GM23338 (cell line): ENCODE results near the gene PLPPR2. TPM values are rescaled to one million over a fixed set of nuclear protein-coding genes. Genes with fewer than 3 reads are reported as not detected.

Source experiments
- ATAC-seq: fragments of 200-7000 bp; cut with Tn5 transposase; 3 replicates; pipeline ENCODE4 v1.9.1; 2020
- DNase-seq: peaks from one replicate; pipeline ENCODE4 v3.0.0-alpha.2; 2015; ENCODE audit warnings: low spot score
- H2AFZ ChIP-seq: fragments of 200-600 bp; sonication (generic); 2 replicates; pipeline ENCODE4 v1.8.0; 2016; ENCODE audit warnings: antibody characterized with exemption, mild to moderate bottlenecking, moderate library complexity
- H3F3A ChIP-seq: fragments of 200-600 bp; sonication (generic); replicated peaks from 2 replicates; pipeline ENCODE4 v1.8.0; 2017; ENCODE audit warnings: antibody characterized with exemption, mixed run types, low read depth
- H3K27ac ChIP-seq: fragments of 200-600 bp; sonication (generic); 2 replicates; pipeline ENCODE4 v1.6.1; 2016; ENCODE audit warnings: low read depth
- H3K27me3 ChIP-seq: fragments of 200-600 bp; sonication (generic); 2 replicates; pipeline ENCODE4 v1.8.0; 2016; ENCODE audit warnings: mild to moderate bottlenecking, mixed run types, moderate library complexity; ENCODE audit not compliant: insufficient read depth
- H3K36me3 ChIP-seq: fragments of 200-600 bp; sonication (generic); 2 replicates; pipeline ENCODE4 v1.8.0; 2016; ENCODE audit warnings: mild to moderate bottlenecking; ENCODE audit not compliant: insufficient read depth
- H3K4me1 ChIP-seq: fragments of 200-600 bp; sonication (generic); 2 replicates; pipeline ENCODE4 v1.8.0; 2016; ENCODE audit warnings: mild to moderate bottlenecking, moderate library complexity; ENCODE audit not compliant: insufficient read depth
- H3K4me2 ChIP-seq: fragments of 200-600 bp; sonication (generic); 2 replicates; pipeline ENCODE4 v1.7.1; 2017; ENCODE audit warnings: mixed run types
- H3K4me3 ChIP-seq: fragments of 200-600 bp; sonication (generic); 2 replicates; pipeline ENCODE4 v1.6.1; 2016; ENCODE audit warnings: mixed run types
- H3K79me2 ChIP-seq: fragments of 200-600 bp; sonication (generic); replicated peaks from 2 replicates; pipeline ENCODE4 v1.8.0; 2017; ENCODE audit warnings: mild to moderate bottlenecking; ENCODE audit not compliant: insufficient read depth
- H3K9me2 ChIP-seq: fragments of 200-600 bp; sonication (generic); 2 replicates; pipeline ENCODE4 v1.8.0; 2017; ENCODE audit not compliant: insufficient read depth
- H4K20me1 ChIP-seq: fragments of 200-600 bp; sonication (generic); replicated peaks from 2 replicates; pipeline ENCODE4 v1.8.0; 2017; ENCODE audit warnings: mild to moderate bottlenecking; ENCODE audit not compliant: insufficient read depth
- H3K27ac Mint-ChIP-seq: 2 replicates; pipeline ENCODE4 v1.8.0; 2020; ENCODE audit warnings: inconsistent platforms, mild to moderate bottlenecking, moderate library complexity, mixed read lengths
- H3K27me3 Mint-ChIP-seq: 3 replicates; pipeline ENCODE4 v1.8.0; 2022; ENCODE audit warnings: low read depth, mild to moderate bottlenecking, moderate library complexity, mixed read lengths, inconsistent platforms; ENCODE audit not compliant: insufficient read depth, poor library complexity
- H3K36me3 Mint-ChIP-seq: 3 replicates; pipeline ENCODE4 v1.8.0; 2021; ENCODE audit warnings: low read depth, mild to moderate bottlenecking, inconsistent platforms, moderate library complexity, mixed read lengths
- H3K4me1 Mint-ChIP-seq: 3 replicates; pipeline ENCODE4 v1.8.0; 2020; ENCODE audit warnings: mild to moderate bottlenecking, inconsistent platforms, mixed read lengths
- H3K4me3 Mint-ChIP-seq: 3 replicates; pipeline ENCODE4 v1.8.0; 2021; ENCODE audit warnings: moderate library complexity, mild to moderate bottlenecking, inconsistent platforms, mixed read lengths
- H3K9me3 Mint-ChIP-seq: 3 replicates; pipeline ENCODE4 v1.8.0; 2020; ENCODE audit warnings: moderate library complexity, mild to moderate bottlenecking, inconsistent platforms, mixed read lengths
- CREB1 ChIP-seq: fragments of 250-450 bp; sonication (Bioruptor Pico); IDR thresholded peaks from 2 replicates; pipeline ENCODE4 v1.5.0; 2020; ENCODE audit warnings: low read depth, mild to moderate bottlenecking, moderate library complexity
- EZH2 ChIP-seq: fragments of 200-600 bp; sonication (generic); IDR thresholded peaks from one replicate; pipeline ENCODE4 v1.8.0; 2017; ENCODE audit warnings: antibody characterized with exemption, mild to moderate bottlenecking, low read depth; ENCODE audit not compliant: unreplicated experiment
- EZH2phosphoT487 ChIP-seq: fragments of 200-600 bp; sonication (generic); IDR thresholded peaks from one replicate; pipeline ENCODE4 v1.8.1; 2018; ENCODE audit warnings: antibody characterized with exemption; ENCODE audit not compliant: unreplicated experiment
- JUNB ChIP-seq: IDR thresholded peaks from one replicate; pipeline ENCODE4 v1.6.1; 2016; ENCODE audit warnings: antibody characterized with exemption; ENCODE audit not compliant: unreplicated experiment
- POLR2AphosphoS5 ChIP-seq: IDR thresholded peaks from 2 replicates; pipeline ENCODE4 v1.6.1; 2016; ENCODE audit warnings: antibody characterized with exemption, low read depth
- STAT1 ChIP-seq: IDR thresholded peaks from one replicate; pipeline ENCODE4 v1.6.1; 2016; ENCODE audit warnings: antibody characterized with exemption; ENCODE audit not compliant: unreplicated experiment
- ZNF114 ChIP-seq: fragments of 250-450 bp; sonication (Bioruptor Pico); IDR thresholded peaks from 2 replicates; pipeline ENCODE4 v1.5.0; 2020; ENCODE audit warnings: mild to moderate bottlenecking, moderate library complexity
- polyA plus RNA-seq: library from polyadenylated mRNA; unstranded; fragments of >200 nt; fragmentation: Nextera tagmentation; extraction: Ambion mirVana; gene quantifications from 2 replicates; pipeline ENCODE4 v1.2.1, GENCODE V29; 2016
- total RNA-seq: library from RNA; depleted of rRNA; stranded (reverse); fragments of >200 nt; shearing (Covaris generic); gene quantifications from 2 replicates; pipeline ENCODE4 v1.2.3, GENCODE V29; 2014
- TF ChIP-seq, protein P1 (sequence below): fragments of 250-450 bp; sonication (Bioruptor Pico); IDR thresholded peaks from 2 replicates; pipeline ENCODE4 v1.5.0; 2020; ENCODE audit warnings: mild to moderate bottlenecking, moderate library complexity
- TF ChIP-seq, protein P2 (sequence below), 2 experiments: fragments of 200-600 bp in 1 of 2; sonication (generic) in 1 of 2; conservative IDR thresholded peaks; 2 replicates each; pipeline versions ENCODE4 v1.5.1 to v1.6.1; 2016 to 2017; ENCODE audit warnings: antibody characterized with exemption in 2 of 2, low read depth in 2 of 2, mild to moderate bottlenecking in 2 of 2, moderate library complexity in 1 of 2
- TF ChIP-seq, protein P3 (sequence below): IDR thresholded peaks from 2 replicates; pipeline ENCODE4 v1.6.1; 2016; ENCODE audit warnings: antibody characterized with exemption

PLPPR2 gene
- total and polyA plus RNA-seq, 2 experiments from 2014 or later = 9.0 to 12.0 TPM

DNA sequence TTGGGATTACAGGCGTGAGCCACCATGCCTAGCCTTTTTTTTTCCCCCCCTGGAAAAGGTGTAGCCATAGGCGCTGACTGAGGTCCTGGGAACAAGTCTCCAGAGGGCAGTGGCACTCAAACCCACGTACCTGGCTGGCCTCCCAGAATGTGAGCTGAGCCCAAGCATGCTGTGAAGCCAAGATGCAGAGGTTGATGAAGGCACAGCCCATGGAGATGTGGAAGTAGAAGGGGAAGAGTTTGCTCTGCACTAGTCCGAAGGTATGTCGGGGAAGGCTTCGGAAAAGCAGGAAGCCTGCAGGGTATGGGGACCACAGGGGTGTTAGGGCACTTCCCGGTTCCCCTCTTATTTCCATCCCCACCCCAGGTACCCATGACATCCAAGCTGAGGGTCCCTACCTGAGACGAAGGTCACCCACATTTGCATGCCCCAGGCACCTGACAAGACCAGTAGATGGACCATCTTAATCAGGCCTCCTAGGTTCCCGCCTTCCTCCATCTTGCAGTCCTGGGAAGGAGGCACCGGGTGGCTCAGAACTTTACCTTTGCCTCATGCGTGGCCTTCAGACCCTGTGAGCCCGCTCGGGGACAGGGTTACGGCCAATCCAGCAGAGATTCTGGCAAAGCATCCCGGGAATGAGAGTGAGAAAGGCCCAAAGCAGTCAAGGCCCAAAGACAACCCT lies 10.0 kb upstream of the PLPPR2 start (continued):
- TF ChIP-seq, protein P1, sequence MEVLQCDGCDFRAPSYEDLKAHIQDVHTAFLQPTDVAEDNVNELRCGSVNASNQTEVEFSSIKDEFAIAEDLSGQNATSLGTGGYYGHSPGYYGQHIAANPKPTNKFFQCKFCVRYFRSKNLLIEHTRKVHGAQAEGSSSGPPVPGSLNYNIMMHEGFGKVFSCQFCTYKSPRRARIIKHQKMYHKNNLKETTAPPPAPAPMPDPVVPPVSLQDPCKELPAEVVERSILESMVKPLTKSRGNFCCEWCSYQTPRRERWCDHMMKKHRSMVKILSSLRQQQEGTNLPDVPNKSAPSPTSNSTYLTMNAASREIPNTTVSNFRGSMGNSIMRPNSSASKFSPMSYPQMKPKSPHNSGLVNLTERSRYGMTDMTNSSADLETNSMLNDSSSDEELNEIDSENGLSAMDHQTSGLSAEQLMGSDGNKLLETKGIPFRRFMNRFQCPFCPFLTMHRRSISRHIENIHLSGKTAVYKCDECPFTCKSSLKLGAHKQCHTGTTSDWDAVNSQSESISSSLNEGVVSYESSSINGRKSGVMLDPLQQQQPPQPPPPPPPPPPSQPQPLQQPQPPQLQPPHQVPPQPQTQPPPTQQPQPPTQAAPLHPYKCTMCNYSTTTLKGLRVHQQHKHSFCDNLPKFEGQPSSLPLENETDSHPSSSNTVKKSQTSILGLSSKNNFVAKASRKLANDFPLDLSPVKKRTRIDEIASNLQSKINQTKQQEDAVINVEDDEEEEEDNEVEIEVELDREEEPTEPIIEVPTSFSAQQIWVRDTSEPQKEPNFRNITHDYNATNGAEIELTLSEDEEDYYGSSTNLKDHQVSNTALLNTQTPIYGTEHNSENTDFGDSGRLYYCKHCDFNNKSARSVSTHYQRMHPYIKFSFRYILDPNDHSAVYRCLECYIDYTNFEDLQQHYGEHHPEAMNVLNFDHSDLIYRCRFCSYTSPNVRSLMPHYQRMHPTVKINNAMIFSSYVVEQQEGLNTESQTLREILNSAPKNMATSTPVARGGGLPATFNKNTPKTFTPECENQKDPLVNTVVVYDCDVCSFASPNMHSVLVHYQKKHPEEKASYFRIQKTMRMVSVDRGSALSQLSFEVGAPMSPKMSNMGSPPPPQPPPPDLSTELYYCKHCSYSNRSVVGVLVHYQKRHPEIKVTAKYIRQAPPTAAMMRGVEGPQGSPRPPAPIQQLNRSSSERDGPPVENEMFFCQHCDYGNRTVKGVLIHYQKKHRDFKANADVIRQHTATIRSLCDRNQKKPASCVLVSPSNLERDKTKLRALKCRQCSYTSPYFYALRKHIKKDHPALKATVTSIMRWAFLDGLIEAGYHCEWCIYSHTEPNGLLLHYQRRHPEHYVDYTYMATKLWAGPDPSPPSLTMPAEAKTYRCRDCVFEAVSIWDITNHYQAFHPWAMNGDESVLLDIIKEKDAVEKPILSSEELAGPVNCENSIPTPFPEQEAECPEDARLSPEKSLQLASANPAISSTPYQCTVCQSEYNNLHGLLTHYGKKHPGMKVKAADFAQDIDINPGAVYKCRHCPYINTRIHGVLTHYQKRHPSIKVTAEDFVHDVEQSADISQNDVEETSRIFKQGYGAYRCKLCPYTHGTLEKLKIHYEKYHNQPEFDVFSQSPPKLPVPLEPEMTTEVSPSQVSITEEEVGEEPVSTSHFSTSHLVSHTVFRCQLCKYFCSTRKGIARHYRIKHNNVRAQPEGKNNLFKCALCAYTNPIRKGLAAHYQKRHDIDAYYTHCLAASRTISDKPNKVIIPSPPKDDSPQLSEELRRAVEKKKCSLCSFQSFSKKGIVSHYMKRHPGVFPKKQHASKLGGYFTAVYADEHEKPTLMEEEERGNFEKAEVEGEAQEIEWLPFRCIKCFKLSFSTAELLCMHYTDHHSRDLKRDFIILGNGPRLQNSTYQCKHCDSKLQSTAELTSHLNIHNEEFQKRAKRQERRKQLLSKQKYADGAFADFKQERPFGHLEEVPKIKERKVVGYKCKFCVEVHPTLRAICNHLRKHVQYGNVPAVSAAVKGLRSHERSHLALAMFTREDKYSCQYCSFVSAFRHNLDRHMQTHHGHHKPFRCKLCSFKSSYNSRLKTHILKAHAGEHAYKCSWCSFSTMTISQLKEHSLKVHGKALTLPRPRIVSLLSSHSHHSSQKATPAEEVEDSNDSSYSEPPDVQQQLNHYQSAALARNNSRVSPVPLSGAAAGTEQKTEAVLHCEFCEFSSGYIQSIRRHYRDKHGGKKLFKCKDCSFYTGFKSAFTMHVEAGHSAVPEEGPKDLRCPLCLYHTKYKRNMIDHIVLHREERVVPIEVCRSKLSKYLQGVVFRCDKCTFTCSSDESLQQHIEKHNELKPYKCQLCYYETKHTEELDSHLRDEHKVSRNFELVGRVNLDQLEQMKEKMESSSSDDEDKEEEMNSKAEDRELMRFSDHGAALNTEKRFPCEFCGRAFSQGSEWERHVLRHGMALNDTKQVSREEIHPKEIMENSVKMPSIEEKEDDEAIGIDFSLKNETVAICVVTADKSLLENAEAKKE = no peak
- TF ChIP-seq EZH2phosphoT487 (no peak), JUNB (no peak), CREB1 (no peak), STAT1 (no peak), EZH2 (no peak), ZNF114 (CRISPR knock-in tag) (no peak)

DNA sequence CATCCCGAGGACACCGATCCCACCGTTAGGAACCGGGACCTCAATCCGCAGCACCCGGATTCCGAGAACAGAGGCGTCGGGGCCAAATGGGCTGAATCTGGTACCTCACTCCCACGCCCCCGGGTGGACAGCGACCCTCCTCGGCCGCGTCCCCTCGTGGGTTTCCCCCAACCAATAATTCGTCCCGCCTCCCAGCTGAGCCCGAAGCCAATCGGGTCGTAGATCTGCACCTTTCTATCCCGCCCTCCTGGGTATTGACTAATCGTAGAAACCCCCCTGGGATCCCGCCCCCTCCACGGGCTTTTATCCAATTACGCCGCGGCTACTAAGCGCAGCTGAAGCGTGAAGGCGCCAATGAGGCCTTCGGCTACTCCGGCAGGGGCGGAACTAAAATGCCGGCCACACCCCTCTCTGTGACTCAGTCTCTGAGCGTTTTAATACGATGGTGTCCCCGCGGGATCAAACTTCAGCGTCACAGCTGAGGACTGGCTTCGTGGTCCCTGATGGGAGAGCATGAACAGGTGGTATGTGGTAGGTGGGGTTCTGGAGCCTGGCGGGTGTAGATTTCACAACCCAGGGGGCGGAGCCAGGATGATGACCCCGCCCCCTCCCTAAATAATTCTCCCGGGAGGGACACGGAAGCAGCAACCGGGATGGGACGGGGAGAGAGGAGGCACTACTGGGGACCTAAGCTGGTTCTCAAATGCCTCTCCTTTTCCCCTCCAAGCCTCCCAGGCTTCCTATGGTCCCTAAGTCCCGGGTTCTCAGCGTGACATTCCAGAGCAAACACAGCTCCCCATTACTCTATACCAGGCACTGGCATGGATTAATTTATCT lies 8.9 kb upstream of the PLPPR2 start, which contains the start of the genes CCDC159 and TMEM205:
Gene CCDC159 (plus strand): TSS at position 416 of the 837 bp plus-strand sequence. CDS start 88 bp downstream, at position 504.
Gene TMEM205 (minus strand): TSS at position 165 of the 837 bp plus-strand sequence. CDS start 649 bp downstream, outside the sequence.
- no peaks in the 10 kb centered on the region for H3K27me3 ChIP-seq
- H3K27ac ChIP-seq = 0 out of 2 replicates have a peak within 1 kb of the TSS, but pooled peaks have one; percentile 0
- peak within 1 kb of the TSS; percentile 61 for H3K4me3 ChIP-seq
- Mint-ChIP-seq H3K36me3 (peaks cover 12% of the 10 kb centered on the region), H3K9me3 (peaks cover 8% of the 10 kb centered on the region; the same call in 1 of the 3 replicates), H3K4me3 (peak within 1 kb of the TSS; percentile 95), H3K27me3 (peaks cover 32% of the 10 kb centered on the region), H3K4me1 (peaks cover 21% of the 10 kb centered on the region), H3K27ac (peak within 1 kb of the TSS; percentile 93)
- ATAC-seq = peak; percentile 96
- no peaks in the 10 kb centered on the region for H3K9me2 ChIP-seq
- peak; percentile 100 for DNase-seq
- H3K4me1 ChIP-seq = peaks cover 5% of the 10 kb centered on the region; the same call in 1 of the 2 replicates
- H3K79me2 ChIP-seq = no peaks in the 10 kb centered on the region
- H2AFZ ChIP-seq = peak within 1 kb of the TSS; percentile 45
- H3K4me2 ChIP-seq = peak within 1 kb of the TSS; percentile 80
- no peaks in the 10 kb centered on the region for H3F3A ChIP-seq
- no peaks in the 10 kb centered on the region for H4K20me1 ChIP-seq
- H3K36me3 ChIP-seq = no peaks in the 10 kb centered on the region
- TF ChIP-seq POLR2AphosphoS5 = peak; percentile 54
- no peak for TF ChIP-seq EZH2
- no peak for TF ChIP-seq EZH2phosphoT487
- TF ChIP-seq CREB1 = peak; percentile 82
- TF ChIP-seq, protein P2, sequence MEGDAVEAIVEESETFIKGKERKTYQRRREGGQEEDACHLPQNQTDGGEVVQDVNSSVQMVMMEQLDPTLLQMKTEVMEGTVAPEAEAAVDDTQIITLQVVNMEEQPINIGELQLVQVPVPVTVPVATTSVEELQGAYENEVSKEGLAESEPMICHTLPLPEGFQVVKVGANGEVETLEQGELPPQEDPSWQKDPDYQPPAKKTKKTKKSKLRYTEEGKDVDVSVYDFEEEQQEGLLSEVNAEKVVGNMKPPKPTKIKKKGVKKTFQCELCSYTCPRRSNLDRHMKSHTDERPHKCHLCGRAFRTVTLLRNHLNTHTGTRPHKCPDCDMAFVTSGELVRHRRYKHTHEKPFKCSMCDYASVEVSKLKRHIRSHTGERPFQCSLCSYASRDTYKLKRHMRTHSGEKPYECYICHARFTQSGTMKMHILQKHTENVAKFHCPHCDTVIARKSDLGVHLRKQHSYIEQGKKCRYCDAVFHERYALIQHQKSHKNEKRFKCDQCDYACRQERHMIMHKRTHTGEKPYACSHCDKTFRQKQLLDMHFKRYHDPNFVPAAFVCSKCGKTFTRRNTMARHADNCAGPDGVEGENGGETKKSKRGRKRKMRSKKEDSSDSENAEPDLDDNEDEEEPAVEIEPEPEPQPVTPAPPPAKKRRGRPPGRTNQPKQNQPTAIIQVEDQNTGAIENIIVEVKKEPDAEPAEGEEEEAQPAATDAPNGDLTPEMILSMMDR (conservative IDR thresholded peaks at IDR 0.05; ENCODE audit: low read depth in 2 of 2) = 0 out of 4 replicates have a peak, but pooled peaks of 1 of the 2 experiments have one; percentile 15
- TF ChIP-seq, protein P3, sequence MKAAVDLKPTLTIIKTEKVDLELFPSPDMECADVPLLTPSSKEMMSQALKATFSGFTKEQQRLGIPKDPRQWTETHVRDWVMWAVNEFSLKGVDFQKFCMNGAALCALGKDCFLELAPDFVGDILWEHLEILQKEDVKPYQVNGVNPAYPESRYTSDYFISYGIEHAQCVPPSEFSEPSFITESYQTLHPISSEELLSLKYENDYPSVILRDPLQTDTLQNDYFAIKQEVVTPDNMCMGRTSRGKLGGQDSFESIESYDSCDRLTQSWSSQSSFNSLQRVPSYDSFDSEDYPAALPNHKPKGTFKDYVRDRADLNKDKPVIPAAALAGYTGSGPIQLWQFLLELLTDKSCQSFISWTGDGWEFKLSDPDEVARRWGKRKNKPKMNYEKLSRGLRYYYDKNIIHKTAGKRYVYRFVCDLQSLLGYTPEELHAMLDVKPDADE = no peak
